HG02973 (cell line): ENCODE measurements around the gene RUFY1.
"Not testable (repeated sequence)": the region's sequence is repeated elsewhere in the genome, so short reads cannot be mapped to it uniquely, and the experiment has no call there.

Experiments
- ATAC-seq: cut with Tn5 transposase; IDR thresholded peaks from one replicate; pipeline ENCODE4 v1.9.1; 2021; ENCODE audit warnings: moderate library complexity; ENCODE audit not compliant: unreplicated experiment

Gene RUFY1

GRCh38 chr5:179550511-179551342 lies at the start of gene RUFY1:
TSS of gene RUFY1 (plus strand) at chr5:179550554. CDS start at chr5:179550570, 16 bp downstream.
- ATAC-seq, result peak; percentile 76

GRCh38 chr5:179501997-179502396 lies 48.4 kb upstream of the RUFY1 start:
- ATAC-seq, result not testable (repeated sequence)

- ATAC-seq, result not testable (repeated sequence)
Observed at GRCh38 chr5:179502420-179502819, 47.9 kb upstream of the RUFY1 start.

- ATAC-seq, result no peak
Observed at GRCh38 chr5:179504191-179504590, 46.2 kb upstream of the RUFY1 start.

- no peak for ATAC-seq
Observed at GRCh38 chr5:179504600-179505396, 45.6 kb upstream of the RUFY1 start.

- ATAC-seq, result no peak
Observed at GRCh38 chr5:179505636-179506261, 44.6 kb upstream of the RUFY1 start.

- ATAC-seq, result no peak
Observed at GRCh38 chr5:179509239-179509638, 41.1 kb upstream of the RUFY1 start.

GRCh38 chr5:179509845-179510244 lies 40.5 kb upstream of the RUFY1 start:
- ATAC-seq, result no peak

GRCh38 chr5:179512452-179513000 lies 37.8 kb upstream of the RUFY1 start:
- no peak for ATAC-seq

GRCh38 chr5:179515501-179515900 lies 34.9 kb upstream of the RUFY1 start:
- ATAC-seq, result not testable (repeated sequence)

- no peak for ATAC-seq
Observed at GRCh38 chr5:179516221-179516620, 34.1 kb upstream of the RUFY1 start.

- ATAC-seq, result not testable (repeated sequence)
Observed at GRCh38 chr5:179517746-179518145, 32.6 kb upstream of the RUFY1 start.

- ATAC-seq, result peak; percentile 60
Observed at GRCh38 chr5:179518369-179518768, 32.0 kb upstream of the RUFY1 start.

- not testable (repeated sequence) for ATAC-seq
Observed at GRCh38 chr5:179519416-179520070, 30.8 kb upstream of the RUFY1 start.

GRCh38 chr5:179522107-179522506 lies 28.2 kb upstream of the RUFY1 start:
- ATAC-seq, result not testable (repeated sequence)

- no peak for ATAC-seq
Observed at GRCh38 chr5:179526978-179527377, 23.4 kb upstream of the RUFY1 start.

- peak; percentile 66 for ATAC-seq
Observed at GRCh38 chr5:179530069-179530998, 20.0 kb upstream of the RUFY1 start.

GRCh38 chr5:179533024-179533423 lies 17.3 kb upstream of the RUFY1 start:
- no peak for ATAC-seq

- peak; percentile 45 for ATAC-seq
Observed at GRCh38 chr5:179533907-179534306, 16.4 kb upstream of the RUFY1 start.
